GM21825 (cell line): ENCODE data around the gene TEX55.
"Not testable (repeated sequence)": the region's sequence is repeated elsewhere in the genome, so short reads cannot be mapped to it uniquely, and the experiment has no call there.

Source experiments
- ATAC-seq: cut with Tn5 transposase; IDR thresholded peaks from one replicate; pipeline ENCODE4 v1.9.1; 2021; ENCODE audit warnings: mild to moderate bottlenecking, moderate library complexity; ENCODE audit not compliant: unreplicated experiment

The TEX55 gene

DNA sequence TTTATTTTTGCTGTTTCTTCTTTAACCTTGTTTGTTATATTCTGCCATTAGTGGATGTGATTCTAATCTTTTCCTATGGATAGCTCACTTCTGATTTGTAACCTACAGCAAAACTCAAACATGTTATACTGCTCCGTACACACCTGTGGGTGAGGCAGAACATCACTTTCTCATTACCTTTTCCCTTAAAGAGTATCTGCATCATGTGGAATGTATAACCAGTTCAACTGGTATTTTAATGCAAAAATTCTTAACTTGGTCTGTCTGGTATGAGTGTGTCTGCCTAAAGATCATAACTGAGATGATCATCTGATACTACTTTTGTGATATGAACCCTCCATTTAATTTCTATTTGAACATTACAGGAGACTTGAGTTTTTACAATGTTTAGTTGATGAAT, 14.4 kb downstream of the TEX55 start:
- no peak for ATAC-seq

DNA sequence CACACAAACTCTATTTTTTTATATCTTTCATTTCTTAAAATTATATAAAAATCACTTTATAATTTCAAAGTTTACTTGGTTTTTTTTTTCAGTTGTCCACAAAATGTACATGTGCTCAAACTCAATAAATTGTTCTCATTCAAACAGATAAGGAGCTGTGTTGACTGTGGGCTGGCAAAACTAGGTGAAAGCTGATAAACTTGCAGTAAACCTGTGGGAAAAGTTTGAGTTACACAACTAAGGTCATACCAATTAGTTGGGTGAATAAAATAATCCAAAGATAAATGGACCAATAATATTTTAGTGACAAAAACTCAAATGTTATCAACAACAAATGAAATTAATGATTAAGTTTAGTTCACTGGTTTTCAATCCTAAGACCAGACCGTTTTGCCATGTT, 14.8 kb downstream of the TEX55 start:
- no peak for ATAC-seq

DNA sequence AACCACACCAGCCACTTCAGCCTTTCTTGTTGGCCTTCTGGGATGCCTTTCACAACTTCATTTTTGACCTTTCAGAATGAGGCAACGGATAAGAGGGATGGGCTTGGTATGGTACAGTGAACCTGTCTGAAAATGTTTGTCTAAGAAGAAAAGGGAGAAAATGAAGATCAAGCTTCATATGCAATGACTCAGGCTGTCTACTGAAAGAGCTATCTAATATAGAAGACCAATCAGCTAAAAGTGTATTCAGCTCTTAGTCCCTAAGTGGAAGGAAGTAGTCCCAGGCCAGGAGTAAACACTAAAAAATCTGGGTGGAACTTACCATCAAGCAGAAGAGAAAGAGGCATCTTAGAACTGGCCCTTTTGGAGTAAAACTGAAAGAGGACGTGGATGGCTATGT, 15.3 kb downstream of the TEX55 start:
- no peak for ATAC-seq

DNA sequence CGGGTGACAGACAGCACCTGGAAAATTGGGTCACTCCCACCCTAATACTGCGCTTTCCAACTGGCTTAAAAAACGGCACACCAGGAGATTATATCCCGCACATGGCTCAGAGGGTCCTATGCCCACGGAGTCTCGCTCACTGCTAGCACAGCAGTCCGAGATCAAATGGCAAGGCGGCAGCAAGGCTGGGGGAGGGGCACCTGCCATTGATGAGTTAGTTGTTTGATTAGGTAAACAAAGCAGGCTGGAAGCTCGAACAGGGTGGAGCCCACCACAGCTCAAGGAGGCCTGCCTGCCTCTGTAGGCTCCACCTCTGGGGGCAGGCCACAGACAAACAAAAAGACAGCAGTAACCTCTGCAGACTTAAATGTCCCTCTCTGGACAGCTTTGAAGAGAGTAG, 18.8 kb downstream of the TEX55 start:
- ATAC-seq = not testable (repeated sequence)

DNA sequence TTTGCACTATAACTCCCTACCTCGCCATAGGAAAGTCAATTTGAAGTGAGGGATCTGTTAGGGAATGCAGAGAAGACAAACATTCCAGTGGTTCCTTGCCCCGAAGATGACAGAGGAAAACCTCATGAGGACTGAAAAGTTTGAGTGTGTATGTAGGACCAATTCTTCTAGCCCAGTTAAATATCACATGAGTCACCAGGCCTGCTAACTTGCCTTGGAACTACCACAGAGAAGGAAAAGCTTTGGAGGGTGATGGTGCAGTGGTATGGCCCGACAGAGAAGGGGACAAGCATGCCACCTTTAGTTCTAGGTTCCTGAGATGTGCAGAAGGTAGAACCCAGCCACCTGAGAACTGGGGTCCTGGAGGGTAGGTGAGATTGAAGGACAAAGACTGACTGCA, 24.9 kb downstream of the TEX55 start:
- ATAC-seq = no peak

DNA sequence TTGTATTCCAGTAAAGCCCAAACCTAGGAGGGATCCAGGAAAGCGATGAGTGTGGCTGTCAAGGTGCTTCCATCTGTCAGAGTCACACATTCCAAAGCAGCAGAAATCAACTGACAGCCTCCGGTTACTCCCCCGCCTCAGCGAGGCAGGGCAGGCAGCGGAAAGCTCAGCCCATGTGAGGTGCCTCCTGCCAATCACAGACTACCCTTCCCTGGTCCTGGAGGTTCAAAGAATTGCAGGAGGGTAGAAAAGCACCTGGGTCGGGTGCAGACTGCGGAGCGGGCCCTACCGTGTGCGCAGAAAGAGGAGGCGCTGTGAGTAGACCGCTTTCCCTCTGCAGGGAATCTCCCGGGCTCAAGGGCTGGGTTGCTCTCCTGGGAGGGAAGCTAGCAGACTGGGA, 27.4 kb downstream of the TEX55 start, which contains the start of gene UPK1B:
UPK1B (plus strand) TSS at position 274 of the 400 bp plus-strand sequence. CDS start 13,144 bp downstream, outside the sequence.
- ATAC-seq = no peak

DNA sequence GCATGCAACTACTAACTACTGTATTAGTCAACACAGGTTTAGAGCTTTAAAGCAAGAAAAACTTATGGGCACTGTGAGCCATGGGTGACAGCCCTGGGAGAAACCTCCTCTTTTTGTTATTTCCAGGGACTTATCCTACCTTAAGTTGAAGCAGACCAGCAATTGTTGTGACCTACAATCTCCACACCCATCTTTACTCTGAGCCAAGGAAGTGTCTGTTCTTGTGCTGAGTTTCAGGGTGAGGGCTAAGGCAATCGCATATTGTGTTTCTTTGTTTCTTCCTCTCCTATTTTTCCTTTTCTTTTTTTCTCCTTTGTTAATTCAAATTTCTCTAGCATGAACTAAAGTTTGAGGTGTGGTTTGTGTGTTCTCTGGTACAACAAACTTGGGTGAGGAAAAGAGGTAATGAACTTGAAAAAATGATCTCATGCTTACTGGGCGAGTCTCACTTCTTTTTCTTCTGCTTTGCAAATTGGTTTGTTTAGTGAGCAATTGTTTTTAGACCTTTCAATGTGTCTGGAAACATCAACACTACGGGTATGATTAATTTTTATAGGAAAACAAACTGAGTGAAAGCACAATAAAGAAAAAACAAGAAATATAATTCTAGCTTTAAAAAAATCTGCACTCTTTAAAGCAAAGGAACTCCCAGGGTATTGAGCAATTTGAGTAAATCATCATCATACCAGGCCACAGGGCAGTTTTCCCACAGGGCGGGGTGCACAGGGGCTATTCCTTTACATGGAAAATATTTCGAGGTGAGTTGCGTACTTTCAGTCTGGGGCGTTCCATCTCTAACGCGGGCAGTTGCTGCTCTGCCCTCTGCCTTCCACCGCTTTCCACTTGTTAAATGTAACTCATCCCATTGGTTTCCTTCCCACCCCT, 30.1 kb downstream of the TEX55 start:
- no peak for ATAC-seq

DNA sequence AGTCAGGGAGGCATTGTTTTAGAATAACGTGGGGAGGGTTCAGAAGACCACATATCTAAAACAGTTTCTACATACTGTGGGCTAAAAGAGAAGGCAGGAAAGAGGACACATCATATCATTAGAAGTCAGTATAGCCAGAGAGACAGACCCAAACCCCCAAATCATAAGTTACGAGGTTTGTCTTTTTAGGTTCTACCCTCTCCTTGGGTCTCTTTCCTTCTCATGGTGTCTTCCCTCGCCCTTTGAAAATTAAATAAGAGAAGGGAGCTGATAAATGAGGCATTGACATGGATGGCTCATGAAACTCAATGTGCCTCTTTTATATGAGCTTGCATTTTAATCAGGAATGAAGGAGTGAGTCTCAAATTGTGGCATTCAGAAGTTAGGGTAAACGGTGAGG, 30.8 kb downstream of the TEX55 start:
- ATAC-seq = no peak

DNA sequence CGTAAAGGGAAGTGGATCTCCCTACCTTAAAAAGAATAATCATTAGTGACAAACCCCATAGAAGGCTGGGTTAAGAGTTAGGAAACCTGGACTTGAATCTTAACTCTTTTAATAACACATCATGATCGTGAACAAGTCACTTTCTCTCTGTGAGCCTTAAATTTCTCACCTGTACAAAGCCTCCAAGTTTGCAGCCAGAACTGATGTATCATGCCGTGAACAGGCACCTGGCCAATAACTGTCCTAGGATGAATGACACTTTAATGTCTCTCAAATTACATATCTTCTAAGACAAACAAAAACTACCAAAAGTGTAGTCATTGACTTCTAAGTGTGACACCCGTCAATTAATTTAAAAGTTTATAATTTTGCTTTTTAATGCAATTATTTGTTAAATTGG, 31.4 kb downstream of the TEX55 start:
- no peak for ATAC-seq

DNA sequence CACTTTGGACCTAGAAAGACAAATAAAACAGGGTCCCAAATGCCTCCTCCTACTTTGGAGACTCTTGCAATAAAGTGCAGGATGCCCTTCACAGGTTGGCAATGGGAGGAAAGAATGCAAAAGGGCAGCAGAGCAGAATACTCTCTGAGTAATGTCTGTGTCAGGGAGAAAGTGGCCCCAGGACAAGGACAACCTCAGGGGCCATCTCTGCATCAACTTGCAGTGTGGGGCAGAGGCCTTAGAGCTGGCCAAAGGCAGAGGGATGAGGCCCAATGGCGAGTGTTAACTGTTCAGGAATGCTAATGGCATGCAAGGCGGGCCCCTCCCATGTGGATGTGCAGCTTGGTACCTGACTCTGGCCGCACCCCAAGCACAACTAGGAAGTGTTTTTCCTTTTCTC, 35.8 kb downstream of the TEX55 start:
- no peak for ATAC-seq

DNA sequence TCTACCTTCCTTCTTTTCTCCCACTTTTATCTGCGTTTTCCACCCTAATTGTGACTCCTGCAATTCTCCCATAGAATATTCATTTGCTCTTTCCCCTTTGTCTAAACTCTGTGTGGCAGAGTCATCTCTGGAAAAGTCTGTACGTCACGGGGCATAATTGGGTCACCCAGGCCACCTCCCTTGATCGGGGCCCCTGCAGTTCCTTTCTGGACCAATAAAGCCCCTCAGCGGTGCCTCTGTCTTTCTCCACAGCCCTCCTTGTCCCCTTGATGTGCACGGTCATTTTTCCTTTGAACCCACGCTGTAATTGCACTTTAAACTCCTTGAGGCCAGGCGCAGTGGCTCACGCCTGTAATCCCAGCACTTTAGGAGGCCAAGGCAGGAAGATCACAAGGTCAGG, 38.1 kb downstream of the TEX55 start:
- ATAC-seq = no peak

DNA sequence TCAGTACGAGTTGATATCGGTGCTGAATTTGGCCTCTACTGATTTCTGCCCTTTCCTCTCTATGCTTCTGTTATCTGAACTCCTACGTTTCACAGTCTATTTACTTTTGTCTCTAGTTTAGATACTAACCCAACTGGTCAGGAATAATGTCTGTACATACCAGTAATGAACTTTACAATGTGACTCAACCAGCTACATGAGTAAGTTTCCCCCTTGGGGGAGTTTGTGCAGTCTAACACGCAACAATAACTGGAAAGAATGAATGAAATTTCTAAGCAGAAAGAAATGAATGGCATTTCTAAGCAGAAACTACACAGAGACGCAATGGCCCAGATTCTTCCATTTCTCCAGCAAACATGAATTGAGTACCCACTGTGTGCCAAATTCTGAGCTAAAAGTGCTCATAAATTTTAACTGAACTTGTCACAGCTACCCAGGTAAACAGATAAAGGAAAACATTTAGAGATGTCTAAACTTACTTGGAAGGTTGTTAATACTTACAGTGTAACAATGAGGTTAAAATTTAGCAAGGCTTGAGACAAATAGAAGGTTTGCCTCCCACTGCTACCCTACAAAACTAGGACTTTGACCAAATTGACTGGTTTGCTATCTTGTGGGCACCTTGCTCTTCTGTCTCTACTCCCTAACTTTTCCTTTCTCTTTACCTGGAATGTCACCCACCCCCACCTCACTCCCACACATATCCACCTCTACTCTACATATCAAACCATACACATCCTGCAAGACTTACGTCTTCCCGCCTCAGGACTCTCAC, 39.0 kb downstream of the TEX55 start:
- no peak for ATAC-seq

DNA sequence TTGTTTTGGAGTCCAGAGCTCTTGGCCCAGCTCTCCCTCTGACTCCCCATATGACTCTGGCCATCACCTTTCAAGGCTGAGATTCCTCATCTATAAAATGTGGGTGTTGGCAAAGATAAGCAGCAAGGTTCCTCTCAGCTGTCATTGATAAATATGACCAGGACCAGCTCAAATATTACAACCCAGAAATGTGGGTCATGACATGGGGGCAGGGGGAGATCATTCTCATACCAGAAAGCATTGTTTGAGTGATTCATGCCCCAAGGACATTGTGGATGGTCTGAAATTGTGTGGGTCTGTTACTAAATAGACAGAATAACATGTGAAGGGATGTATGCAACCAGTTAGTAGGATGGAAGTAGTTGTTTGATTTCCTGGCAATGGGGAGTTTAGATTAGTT, 41.3 kb downstream of the TEX55 start:
- no peak for ATAC-seq

DNA sequence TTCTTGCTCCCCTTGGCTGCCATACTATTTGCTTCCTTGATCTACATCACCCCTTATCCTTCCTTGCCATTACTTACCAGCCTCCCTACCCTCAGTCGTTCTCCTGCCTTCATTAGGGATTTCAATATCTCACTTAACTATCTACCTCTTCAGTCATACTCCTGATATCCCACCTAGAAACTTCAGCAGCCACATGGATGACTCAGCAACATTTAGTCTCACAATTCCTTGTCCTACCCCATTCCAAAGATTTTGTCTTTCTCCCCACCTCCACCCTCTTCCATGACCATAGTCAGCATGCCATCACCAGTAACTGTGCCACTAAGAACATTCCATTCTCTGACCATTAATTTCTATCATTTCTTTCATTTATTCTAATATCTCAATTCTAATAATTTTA, 45.8 kb downstream of the TEX55 start:
- no peak for ATAC-seq

DNA sequence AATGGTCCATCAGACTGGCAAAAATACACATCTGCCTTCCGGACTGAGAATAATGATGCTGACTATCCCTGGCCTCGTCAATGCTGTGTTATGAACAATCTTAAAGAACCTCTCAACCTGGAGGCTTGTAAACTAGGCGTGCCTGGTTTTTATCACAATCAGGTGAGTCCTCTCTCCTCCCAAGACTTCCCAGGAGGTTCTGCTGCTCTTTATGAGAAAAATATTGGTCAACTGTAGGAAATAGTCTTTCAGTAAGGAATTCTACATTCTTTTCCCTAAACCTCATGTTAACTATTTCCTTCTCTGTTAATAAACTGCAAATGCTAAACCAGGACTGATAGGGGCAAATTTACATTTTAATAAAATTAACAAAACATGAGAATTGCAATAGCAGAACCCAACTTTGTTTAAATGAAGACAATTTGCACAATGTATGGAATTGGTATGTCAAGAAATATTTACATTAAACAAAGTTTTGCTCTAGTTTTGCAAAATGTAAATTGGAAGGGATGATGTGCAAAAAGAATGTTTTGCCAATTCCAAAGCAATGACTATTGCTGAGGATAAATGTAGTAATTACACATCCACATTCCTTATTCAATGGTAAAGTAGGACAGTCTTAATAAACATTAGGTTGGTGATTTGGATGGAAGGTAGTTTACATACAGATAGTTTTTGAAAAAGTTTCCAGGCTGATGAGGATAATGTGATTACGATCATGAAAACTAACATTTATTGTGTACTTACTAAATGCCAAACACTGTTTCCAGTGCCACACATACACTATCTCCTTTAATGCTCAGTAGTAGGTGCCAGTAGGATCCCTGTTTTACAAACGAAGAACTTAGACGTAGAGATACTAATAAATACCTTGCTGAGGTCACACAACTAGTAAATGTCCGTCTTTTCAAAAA, 48.5 kb downstream of the TEX55 start:
- no peak for ATAC-seq

DNA sequence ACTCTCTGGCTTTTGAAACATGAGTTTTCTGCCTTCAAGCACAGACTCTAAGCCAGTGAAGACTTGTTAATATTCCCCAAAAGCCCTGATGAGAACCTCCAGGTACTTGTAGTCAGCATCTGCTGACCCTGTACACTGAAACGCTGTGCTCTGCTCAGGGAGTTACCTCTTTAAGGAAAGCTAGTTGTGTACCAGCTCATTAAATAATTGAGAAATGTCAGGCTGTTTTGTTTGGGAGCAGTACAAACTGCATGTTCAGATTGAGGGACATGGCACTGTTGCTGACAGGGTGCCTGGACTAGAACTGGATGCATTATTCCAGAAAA, 49.1 kb downstream of the TEX55 start:
- ATAC-seq = no peak

DNA sequence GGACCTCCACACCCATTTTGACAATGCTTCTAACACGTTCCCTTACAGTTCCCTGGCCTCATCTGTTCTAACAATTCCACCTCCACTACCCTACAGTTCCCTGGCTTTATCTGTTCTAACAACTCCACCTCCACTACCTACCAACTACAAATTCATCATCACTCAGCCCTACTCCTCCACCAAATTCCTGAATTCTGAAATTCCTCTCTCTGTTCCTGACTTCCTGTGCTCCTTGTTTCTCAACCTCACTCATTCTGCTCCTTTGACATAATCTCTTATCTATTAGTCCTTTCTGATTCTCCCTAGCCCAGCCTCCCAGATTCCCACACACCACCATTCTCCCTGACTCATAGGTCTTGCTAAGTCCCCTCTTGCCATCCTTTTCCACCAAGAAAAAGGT, 49.9 kb downstream of the TEX55 start:
- ATAC-seq = no peak
